GM18517 (cell line): Measurements from ENCODE around the gene CROCC2.

Experiments used
- ATAC-seq: cut with Tn5 transposase; IDR thresholded peaks from one replicate; pipeline ENCODE4 v1.9.1; 2021; ENCODE audit warnings: mild to moderate bottlenecking, moderate library complexity; ENCODE audit not compliant: unreplicated experiment

The CROCC2 gene

GRCh38 chr2:240954436-240955305, 48.5 kb downstream of the CROCC2 start:
- no peak for ATAC-seq

GRCh38 chr2:240955306-240956170, 49.4 kb downstream of the CROCC2 start:
- no peak for ATAC-seq

GRCh38 chr2:240956171-240956934, 50.2 kb downstream of the CROCC2 start:
- ATAC-seq = no peak

GRCh38 chr2:240956935-240957655, 51.0 kb downstream of the CROCC2 start:
- ATAC-seq = no peak

GRCh38 chr2:240957656-240958365, 51.7 kb downstream of the CROCC2 start:
- ATAC-seq = no peak

- ATAC-seq = no peak
Observed at GRCh38 chr2:240958366-240959213, 52.5 kb downstream of the CROCC2 start.

- ATAC-seq = no peak
Observed at GRCh38 chr2:240959214-240959940, 53.2 kb downstream of the CROCC2 start.

- no peak for ATAC-seq
Observed at GRCh38 chr2:240959941-240960308, 53.8 kb downstream of the CROCC2 start.

- ATAC-seq = no peak
Observed at GRCh38 chr2:240960309-240960970, 54.3 kb downstream of the CROCC2 start.

- no peak for ATAC-seq
Observed at GRCh38 chr2:240960971-240961876, 55.1 kb downstream of the CROCC2 start.

GRCh38 chr2:240961910-240962299, 55.8 kb downstream of the CROCC2 start:
- no peak for ATAC-seq

- ATAC-seq = no peak
Observed at GRCh38 chr2:240962300-240963064, 56.3 kb downstream of the CROCC2 start.

GRCh38 chr2:240963065-240963867, 57.1 kb downstream of the CROCC2 start:
- ATAC-seq = no peak

- ATAC-seq = no peak
Observed at GRCh38 chr2:240963868-240964703, 58.0 kb downstream of the CROCC2 start.
